HG03097 (cell line): ENCODE results near the gene KLHL26.
A peak's percentile ranks its signal among the peaks of the same experiment; 100 is the strongest.
"Not testable (repeated sequence)": the region's sequence is repeated elsewhere in the genome, so short reads cannot be mapped to it uniquely, and the experiment has no call there.

Experiments used
- ATAC-seq: cut with Tn5 transposase; IDR thresholded peaks from one replicate; pipeline ENCODE4 v1.9.1; 2021; ENCODE audit not compliant: unreplicated experiment, low FRiP score

KLHL26 gene

GRCh38 chr19:18636969-18637629, at the start of gene KLHL26:
TSS of gene KLHL26 (plus strand) at chr19:18637028. CDS start at chr19:18637055, 27 bp downstream.
- ATAC-seq = no peak

- no peak for ATAC-seq
Observed at GRCh38 chr19:18587561-18587960, 49.3 kb upstream of the KLHL26 start.

GRCh38 chr19:18587962-18588610, 48.7 kb upstream of the KLHL26 start:
- ATAC-seq = no peak

- peak; percentile 74 for ATAC-seq
Observed at GRCh38 chr19:18588611-18589379, 48.0 kb upstream of the KLHL26 start, which contains the start of gene REX1BD. TSS of gene REX1BD (plus strand) at chr19:18588798. CDS start at chr19:18588802, 4 bp downstream.

- peak; percentile 20 for ATAC-seq
Observed at GRCh38 chr19:18589380-18590272, 47.2 kb upstream of the KLHL26 start.

GRCh38 chr19:18590273-18591272, 46.3 kb upstream of the KLHL26 start:
- ATAC-seq = no peak

- ATAC-seq = no peak
Observed at GRCh38 chr19:18591735-18592385, 45.0 kb upstream of the KLHL26 start.

GRCh38 chr19:18592732-18593131, 44.1 kb upstream of the KLHL26 start:
- not testable (repeated sequence) for ATAC-seq

GRCh38 chr19:18593367-18594095, 43.3 kb upstream of the KLHL26 start:
- ATAC-seq = no peak

- ATAC-seq = no peak
Observed at GRCh38 chr19:18594096-18594823, 42.6 kb upstream of the KLHL26 start.

- no peak for ATAC-seq
Observed at GRCh38 chr19:18594824-18595373, 41.9 kb upstream of the KLHL26 start.

- ATAC-seq = no peak
Observed at GRCh38 chr19:18595475-18595874, 41.4 kb upstream of the KLHL26 start.

- ATAC-seq = no peak
Observed at GRCh38 chr19:18596752-18597157, 40.1 kb upstream of the KLHL26 start.

- no peak for ATAC-seq
Observed at GRCh38 chr19:18597809-18598660, 38.8 kb upstream of the KLHL26 start.

GRCh38 chr19:18599485-18599884, 37.3 kb upstream of the KLHL26 start:
- ATAC-seq = no peak

GRCh38 chr19:18600692-18601397, 36.0 kb upstream of the KLHL26 start:
- not testable (repeated sequence) for ATAC-seq
